ENCODE results near the gene TMEM109. TPM values are rescaled to one million over a fixed set of nuclear protein-coding genes. Genes with fewer than 3 reads are reported as not detected.

Gene TMEM109
- total and polyA plus RNA-seq, 4 experiments from 2014 or later, result 66.9 to 333 (median 131) TPM

DNA sequence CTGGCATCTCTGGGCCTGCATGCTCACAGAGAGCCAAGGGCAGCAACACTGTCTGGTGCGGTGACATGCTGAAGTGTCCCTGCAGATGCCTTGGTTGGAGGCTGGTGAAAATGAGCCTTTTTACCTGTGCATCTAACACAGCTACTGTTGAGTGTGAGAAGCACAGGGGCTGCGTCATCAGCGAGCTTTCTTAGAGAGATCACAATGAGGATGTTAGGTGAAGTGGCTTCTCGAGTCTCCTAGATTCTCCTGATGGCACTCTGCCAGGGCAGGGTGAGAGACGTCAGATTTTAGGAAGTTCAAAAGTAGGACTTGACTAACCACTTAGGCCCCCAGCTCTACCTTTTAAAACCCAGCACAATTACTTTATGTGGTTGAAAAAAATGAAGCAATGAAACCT, 41.6 kb downstream of the TMEM109 start:
- no peak for DNase-seq
- no peak overlapping the region for H3K27ac Mint-ChIP-seq

GRCh38 chr11:60957188-60957587, 43.2 kb downstream of the TMEM109 start:
- Histone ChIP-seq H3K4me3 (ENCODE audit: low read length in 2 of 2) (no peak overlapping the region), H3K27me3 (ENCODE audit: insufficient read depth, low read length) (no peaks in the 10 kb centered on the region), H3K27ac (ENCODE audit: low read depth, low read length) (no peak overlapping the region), H3K9me3 (ENCODE audit: control insufficient read depth in 1 of 2, low read length in 2 of 2) (no peaks in the 10 kb centered on the region), H3K36me3 (ENCODE audit: insufficient read depth, low read length) (no peaks in the 10 kb centered on the region), H3K4me1 (ENCODE audit: insufficient read depth, low read length) (peaks cover 7% of the 10 kb centered on the region)
- H3K9me3 Mint-ChIP-seq, result no peaks in the 10 kb centered on the region
- H3K27ac Mint-ChIP-seq, result peak overlapping the region in 1 of 7 donors; percentile 58
- H3K27me3 Mint-ChIP-seq, result peaks cover 7% of the 10 kb centered on the region in 2 donors
- no peak for DNase-seq
- H3K4me3 Mint-ChIP-seq, result no peak overlapping the region
- intact Hi-C loops (cut with micrococcal nuclease), result no loop called here
- H3K36me3 Mint-ChIP-seq, result no peaks in the 10 kb centered on the region
- POLR2A ChIA-PET (ENCODE audit: partially characterized antibody), result no interaction called here
- peaks cover 6 to 10% (median 8%) of the 10 kb centered on the region in 4 donors for H3K4me1 Mint-ChIP-seq
- CTCF ChIA-PET (ENCODE audit: partially characterized antibody), result interaction anchor here (1.1 kb wide), 1 partner anchor 230 kb away, joined by 3 read pairs; no protein-coding TSS in a partner anchor

More for the DNA sequence above, 41.6 kb downstream of the TMEM109 start:
- H3K36me3 Mint-ChIP-seq, result no peaks in the 10 kb centered on the region
- no peaks in the 10 kb centered on the region for H3K36me3 ChIP-seq (ENCODE audit: insufficient read depth, low read length)
- peaks cover 6% of the 10 kb centered on the region for H3K27me3 ChIP-seq (ENCODE audit: insufficient read depth, low read length)
- H3K4me3 Mint-ChIP-seq, result no peak overlapping the region
- ChIA-PET POLR2A (ENCODE audit: partially characterized antibody) (no interaction called here), CTCF (ENCODE audit: partially characterized antibody) (interaction anchor here (1.6 kb wide), 1 partner anchor 41 kb away, joined by 3 read pairs; no protein-coding TSS in a partner anchor)
- no peaks in the 10 kb centered on the region for H3K9me3 Mint-ChIP-seq
- H3K4me1 ChIP-seq (ENCODE audit: insufficient read depth, low read length), result peaks cover 9% of the 10 kb centered on the region
- no peaks in the 10 kb centered on the region for H3K9me3 ChIP-seq (ENCODE audit: control insufficient read depth in 1 of 2, low read length in 2 of 2)
- H3K4me1 Mint-ChIP-seq, result peaks cover 6 to 16% (median 11%) of the 10 kb centered on the region in 4 donors
- H3K27ac ChIP-seq (ENCODE audit: low read depth, low read length), result no peak overlapping the region
- H3K27me3 Mint-ChIP-seq, result peaks cover 7 to 8% of the 10 kb centered on the region in 2 donors
- intact Hi-C loops (cut with micrococcal nuclease), result no loop called here
- H3K4me3 ChIP-seq (ENCODE audit: low read length in 2 of 2), result no peak overlapping the region

GRCh38 chr11:60959431-60959830, 45.5 kb downstream of the TMEM109 start:
- intact Hi-C loops (cut with micrococcal nuclease), result no loop called here
- H3K4me1 ChIP-seq (ENCODE audit: insufficient read depth, low read length), result no peaks in the 10 kb centered on the region
- Mint-ChIP-seq H3K9me3 (no peaks in the 10 kb centered on the region), H3K36me3 (no peaks in the 10 kb centered on the region), H3K27me3 (peaks cover 1% of the 10 kb centered on the region in 2 donors), H3K4me1 (no peaks in the 10 kb centered on the region), H3K27ac (no peak overlapping the region), H3K4me3 (peak overlapping the region in 1 of 8 donors; percentile 41)
- ChIA-PET POLR2A (ENCODE audit: partially characterized antibody) (interaction anchor here (1.2 kb wide), 1 partner anchor 9 kb away, joined by 3 read pairs; no protein-coding TSS in a partner anchor), CTCF (ENCODE audit: partially characterized antibody) (interaction anchor here (1.3 kb wide), 1 partner anchor 10 kb away, joined by 4 read pairs; no protein-coding TSS in a partner anchor)
- H3K4me3 ChIP-seq (ENCODE audit: low read length in 2 of 2), result no peak overlapping the region
- H3K36me3 ChIP-seq (ENCODE audit: insufficient read depth, low read length), result no peaks in the 10 kb centered on the region
- H3K27ac ChIP-seq (ENCODE audit: low read depth, low read length), result no peak overlapping the region
- no peak for DNase-seq
- no peaks in the 10 kb centered on the region for H3K9me3 ChIP-seq (ENCODE audit: control insufficient read depth in 1 of 2, low read length in 2 of 2)
- H3K27me3 ChIP-seq (ENCODE audit: insufficient read depth, low read length), result no peaks in the 10 kb centered on the region

DNA sequence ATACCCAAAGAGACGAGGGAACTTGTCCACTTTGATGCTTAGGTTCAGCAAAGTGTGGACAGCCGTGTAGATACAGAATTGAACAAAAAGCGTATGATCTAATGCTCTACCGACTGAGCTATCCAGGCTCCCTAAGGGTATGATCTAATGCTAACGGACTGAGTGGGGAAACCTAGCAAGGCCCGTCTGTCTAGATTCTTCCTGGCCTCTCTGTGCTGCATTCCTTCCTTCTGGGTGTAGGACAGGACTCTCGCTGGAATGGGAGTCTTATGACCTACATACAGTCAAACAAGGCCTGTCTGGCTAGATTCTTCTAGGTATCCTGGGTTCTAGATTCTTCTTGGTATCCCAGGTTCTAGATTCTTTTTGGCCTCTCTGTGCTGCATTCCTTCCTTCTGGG, 46.4 kb downstream of the TMEM109 start:
- CTCF ChIA-PET (ENCODE audit: partially characterized antibody), result interaction anchor here (1.3 kb wide), 1 partner anchor 9 kb away, joined by 4 read pairs; no protein-coding TSS in a partner anchor
- H3K36me3 Mint-ChIP-seq, result no peaks in the 10 kb centered on the region
- H3K4me3 ChIP-seq (ENCODE audit: low read length in 2 of 2), result no peak overlapping the region
- no peak for DNase-seq
- H3K9me3 Mint-ChIP-seq, result no peaks in the 10 kb centered on the region
- H3K27me3 Mint-ChIP-seq, result peaks cover 1% of the 10 kb centered on the region in 2 donors
- H3K4me3 Mint-ChIP-seq, result no peak overlapping the region
- H3K9me3 ChIP-seq (ENCODE audit: control insufficient read depth in 1 of 2, low read length in 2 of 2), result no peaks in the 10 kb centered on the region
- intact Hi-C loops (cut with micrococcal nuclease), result no loop called here
- no peaks in the 10 kb centered on the region for H3K4me1 ChIP-seq (ENCODE audit: insufficient read depth, low read length)
- H3K36me3 ChIP-seq (ENCODE audit: insufficient read depth, low read length), result no peaks in the 10 kb centered on the region
- H3K27ac Mint-ChIP-seq, result no peak overlapping the region
- H3K27ac ChIP-seq (ENCODE audit: low read depth, low read length), result no peak overlapping the region
- POLR2A ChIA-PET (ENCODE audit: partially characterized antibody), result interaction anchor here (1.7 kb wide), 1 partner anchor 11 kb away, joined by 3 read pairs; the partner anchor contains the start of gene CD6
- no peaks in the 10 kb centered on the region for H3K4me1 Mint-ChIP-seq
- no peaks in the 10 kb centered on the region for H3K27me3 ChIP-seq (ENCODE audit: insufficient read depth, low read length)

DNA sequence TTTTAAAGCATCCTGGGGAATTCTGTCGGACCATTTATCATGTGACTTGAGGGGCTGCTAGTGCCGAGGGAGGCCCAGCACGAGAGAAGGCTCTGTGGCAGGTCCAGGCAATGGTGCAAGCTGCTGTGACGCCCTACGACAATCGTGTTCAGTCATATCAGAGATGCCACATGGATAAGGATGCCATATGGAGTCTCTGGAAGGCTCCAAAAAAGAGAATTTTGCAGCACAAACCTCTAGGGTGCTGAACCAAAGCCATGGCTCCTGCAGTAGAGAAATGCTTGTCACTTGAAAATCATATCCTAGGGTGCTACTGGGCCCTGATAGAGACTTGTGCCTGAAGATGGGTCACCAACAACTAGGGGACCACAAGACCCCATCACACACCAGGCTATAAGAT, 50.8 kb downstream of the TMEM109 start:
- H3K27ac ChIP-seq (ENCODE audit: low read depth, low read length), result no peak overlapping the region
- ChIA-PET POLR2A (ENCODE audit: partially characterized antibody) (no interaction called here), CTCF (ENCODE audit: partially characterized antibody) (no interaction called here)
- no peaks in the 10 kb centered on the region for H3K4me1 ChIP-seq (ENCODE audit: insufficient read depth, low read length)
- no peaks in the 10 kb centered on the region for H3K9me3 ChIP-seq (ENCODE audit: control insufficient read depth in 1 of 2, low read length in 2 of 2)
- intact Hi-C loops (cut with micrococcal nuclease), result no loop called here
- Mint-ChIP-seq H3K27ac (no peak overlapping the region), H3K36me3 (no peaks in the 10 kb centered on the region), H3K4me3 (no peak overlapping the region), H3K4me1 (no peaks in the 10 kb centered on the region), H3K27me3 (peaks cover 0 to 1% of the 10 kb centered on the region in 2 donors), H3K9me3 (peaks cover 0 to 9% (median 2%) of the 10 kb centered on the region in 8 donors)
- H3K36me3 ChIP-seq (ENCODE audit: insufficient read depth, low read length), result no peaks in the 10 kb centered on the region
- H3K27me3 ChIP-seq (ENCODE audit: insufficient read depth, low read length), result no peaks in the 10 kb centered on the region
- no peak overlapping the region for H3K4me3 ChIP-seq (ENCODE audit: low read length in 2 of 2)
- DNase-seq, result no peak

DNA sequence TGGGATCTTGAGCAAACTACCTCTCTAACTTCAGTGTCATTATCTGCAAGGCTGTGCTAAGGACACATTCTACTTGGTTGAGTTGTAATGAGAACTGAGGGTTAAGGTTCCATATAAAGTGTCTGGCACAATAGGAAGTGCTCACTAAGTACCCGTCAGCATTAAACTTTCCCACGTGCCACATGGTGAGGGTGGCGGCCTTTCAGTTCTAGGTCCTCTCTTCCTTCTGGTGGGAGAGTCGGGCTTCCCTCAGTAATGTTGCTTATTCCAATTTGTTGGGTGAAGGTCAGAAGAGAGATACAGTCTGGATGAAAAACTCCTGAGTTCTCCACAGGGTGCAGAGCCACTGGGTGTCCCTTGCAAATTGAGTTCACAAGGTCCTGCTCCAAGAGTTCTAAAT, 52.9 kb downstream of the TMEM109 start:
- no peaks in the 10 kb centered on the region for H3K27me3 ChIP-seq (ENCODE audit: insufficient read depth, low read length)
- H3K27ac ChIP-seq (ENCODE audit: low read depth, low read length), result no peak overlapping the region
- H3K36me3 ChIP-seq (ENCODE audit: insufficient read depth, low read length), result no peaks in the 10 kb centered on the region
- DNase-seq, result no peak
- Mint-ChIP-seq H3K4me1 (peaks cover 14 to 17% (median 15%) of the 10 kb centered on the region in 4 donors), H3K9me3 (peaks cover 0 to 9% (median 3%) of the 10 kb centered on the region in 8 donors), H3K27ac (no peak overlapping the region), H3K4me3 (no peak overlapping the region), H3K36me3 (peaks cover 0 to 4% of the 10 kb centered on the region in 2 donors), H3K27me3 (peaks cover 0 to 1% of the 10 kb centered on the region in 2 donors)
- ChIA-PET CTCF (ENCODE audit: partially characterized antibody) (no interaction called here), POLR2A (ENCODE audit: partially characterized antibody) (interaction anchor here (1.5 kb wide), 1 partner anchor 12 kb away, joined by 5 read pairs; no protein-coding TSS in a partner anchor)
- intact Hi-C loops (cut with micrococcal nuclease), result no loop called here
- no peak overlapping the region for H3K4me3 ChIP-seq (ENCODE audit: low read length in 2 of 2)
- H3K9me3 ChIP-seq (ENCODE audit: control insufficient read depth in 1 of 2, low read length in 2 of 2), result no peaks in the 10 kb centered on the region
- H3K4me1 ChIP-seq (ENCODE audit: insufficient read depth, low read length), result peaks cover 15% of the 10 kb centered on the region

GRCh38 chr11:60968223-60968622, 54.3 kb downstream of the TMEM109 start:
- peaks cover 14 to 18% (median 15%) of the 10 kb centered on the region in 4 donors for H3K4me1 Mint-ChIP-seq
- no peaks in the 10 kb centered on the region for H3K36me3 ChIP-seq (ENCODE audit: insufficient read depth, low read length)
- H3K27ac ChIP-seq (ENCODE audit: low read depth, low read length), result no peak overlapping the region
- no peak for DNase-seq
- H3K27me3 Mint-ChIP-seq, result peaks cover 0 to 1% of the 10 kb centered on the region in 2 donors
- H3K4me3 Mint-ChIP-seq, result no peak overlapping the region
- peaks cover 4 to 16% of the 10 kb centered on the region in 2 donors for H3K36me3 Mint-ChIP-seq
- ChIA-PET POLR2A (ENCODE audit: partially characterized antibody) (interaction anchor here (1.2 to 1.5 kb wide), 2 partner anchors 9 to 11 kb away, joined by 3 to 5 read pairs; no protein-coding TSS in a partner anchor), CTCF (ENCODE audit: partially characterized antibody) (interaction anchor here (0.6 to 2.1 kb wide), 3 partner anchors 15 to 165 kb away, joined by 3 to 12 read pairs (median 4); no protein-coding TSS in a partner anchor)
- no peaks in the 10 kb centered on the region for H3K27me3 ChIP-seq (ENCODE audit: insufficient read depth, low read length)
- intact Hi-C loops (cut with micrococcal nuclease), result no loop called here
- H3K9me3 Mint-ChIP-seq, result peaks cover 0 to 9% (median 3%) of the 10 kb centered on the region in 8 donors
- peaks cover 15% of the 10 kb centered on the region for H3K4me1 ChIP-seq (ENCODE audit: insufficient read depth, low read length)
- no peaks in the 10 kb centered on the region for H3K9me3 ChIP-seq (ENCODE audit: control insufficient read depth in 1 of 2, low read length in 2 of 2)
- H3K4me3 ChIP-seq (ENCODE audit: low read length in 2 of 2), result no peak overlapping the region
- peak overlapping the region in 1 of 7 donors; percentile 51 for H3K27ac Mint-ChIP-seq
